Mucosa of descending colon (tissue), 3 donors: Measurements from ENCODE around the gene TET1. TPM values are rescaled to one million over a fixed set of nuclear protein-coding genes. Genes with fewer than 3 reads are reported as not detected.

Source experiments
- ATAC-seq: fragments of 200-7000 bp; cut with Tn5 transposase; one replicate; pipeline ENCODE4 v1.9.1; 2020; ENCODE audit warnings: mild to moderate bottlenecking, moderate library complexity
- DNase-seq, 3 donors: peaks; one replicate each; pipeline ENCODE4 v3.0.0-alpha.2; 2020
- H3K36me3 ChIP-seq: fragments of 200-600 bp; one replicate; pipeline ENCODE4 v1.8.0; 2021; ENCODE audit warnings: low read depth, mild to moderate bottlenecking
- H3K4me1 ChIP-seq: fragments of 200-600 bp; one replicate; pipeline ENCODE4 v1.8.0; 2021; ENCODE audit warnings: low read depth, mild to moderate bottlenecking
- H3K4me3 ChIP-seq: fragments of 200-600 bp; one replicate; pipeline ENCODE4 v1.8.0; 2021; ENCODE audit warnings: mild to moderate bottlenecking
- H3K9me3 ChIP-seq: fragments of 200-600 bp; one replicate; pipeline ENCODE4 v1.8.0; 2021; ENCODE audit warnings: mild to moderate bottlenecking
- intact Hi-C, 2 donors: fragments of 100-400 bp; cut with DNase I in 1 of 2; cut with micrococcal nuclease in 1 of 2; formaldehyde crosslinking; loops; one replicate each; pipeline versions ENCODE4 v1.11.0 to v1.11.1; 2022; cut with DNase I, micrococcal nuclease
- total RNA-seq, 3 donors: library from RNA; stranded (reverse); fragmentation: NEBNext Ultra II Directional in 2 of 3; extraction: Animal tissue kit (Norgen Biotek cat#: 25700) in 2 of 3; gene quantifications; one replicate each; pipeline versions ENCODE4 v1.2.1 to v1.2.4, GENCODE V29; 2021 to 2023
- TF ChIP-seq, protein P1 (sequence below): fragments of 200-600 bp; IDR thresholded peaks from one replicate; pipeline ENCODE4 v1.8.0; 2022; ENCODE audit warnings: antibody characterized with exemption, mild to moderate bottlenecking
- donor health status: DM: no; HTN: no; CAD: no; lungs with moderate emphysema.
- donor health status: DM: no; HTN: no; CAD: no.
- donor health status: DM: no; HTN: yes; CAD: no.

The TET1 gene
- total RNA-seq, 3 donors from 2014 or later = 1.0 to 5.7 (median 1.1) TPM

DNA sequence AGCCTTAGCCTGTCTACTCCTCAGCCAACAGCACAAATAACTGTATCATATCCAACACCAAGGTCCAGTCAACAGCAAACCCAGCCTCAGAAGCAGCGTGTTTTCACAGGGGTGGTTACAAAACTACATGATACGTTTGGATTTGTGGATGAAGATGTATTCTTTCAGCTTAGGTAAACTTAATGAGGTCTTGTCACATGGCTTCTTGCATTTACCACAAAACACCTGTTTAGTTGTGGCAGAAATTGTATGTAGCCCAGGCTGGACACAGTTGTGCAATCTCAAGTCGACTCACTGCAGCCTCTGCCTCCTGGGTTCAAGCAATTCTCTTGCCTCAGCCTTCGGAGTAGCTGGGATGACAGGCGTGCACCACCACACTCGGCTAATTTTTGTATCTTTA lies 182.3 kb downstream of the TET1 start:
- intact Hi-C loops = loop anchor here in 1 of 2 donors (10.0 kb wide), 1 partner anchor 232 kb away; no protein-coding TSS in a partner anchor
- H3K4me1 ChIP-seq = no peaks in the 10 kb centered on the region
- no peaks in the 10 kb centered on the region for H3K36me3 ChIP-seq
- H3K4me3 ChIP-seq = no peak overlapping the region
- no peaks in the 10 kb centered on the region for H3K9me3 ChIP-seq
- no peak for DNase-seq
- TF ChIP-seq, protein P1, sequence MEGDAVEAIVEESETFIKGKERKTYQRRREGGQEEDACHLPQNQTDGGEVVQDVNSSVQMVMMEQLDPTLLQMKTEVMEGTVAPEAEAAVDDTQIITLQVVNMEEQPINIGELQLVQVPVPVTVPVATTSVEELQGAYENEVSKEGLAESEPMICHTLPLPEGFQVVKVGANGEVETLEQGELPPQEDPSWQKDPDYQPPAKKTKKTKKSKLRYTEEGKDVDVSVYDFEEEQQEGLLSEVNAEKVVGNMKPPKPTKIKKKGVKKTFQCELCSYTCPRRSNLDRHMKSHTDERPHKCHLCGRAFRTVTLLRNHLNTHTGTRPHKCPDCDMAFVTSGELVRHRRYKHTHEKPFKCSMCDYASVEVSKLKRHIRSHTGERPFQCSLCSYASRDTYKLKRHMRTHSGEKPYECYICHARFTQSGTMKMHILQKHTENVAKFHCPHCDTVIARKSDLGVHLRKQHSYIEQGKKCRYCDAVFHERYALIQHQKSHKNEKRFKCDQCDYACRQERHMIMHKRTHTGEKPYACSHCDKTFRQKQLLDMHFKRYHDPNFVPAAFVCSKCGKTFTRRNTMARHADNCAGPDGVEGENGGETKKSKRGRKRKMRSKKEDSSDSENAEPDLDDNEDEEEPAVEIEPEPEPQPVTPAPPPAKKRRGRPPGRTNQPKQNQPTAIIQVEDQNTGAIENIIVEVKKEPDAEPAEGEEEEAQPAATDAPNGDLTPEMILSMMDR = no peak
- ATAC-seq = no peak

Other genes with a start within 250 kb of the TET1 start
- 100 to 1,000 TPM in 2 of 3 donors, 10 to 100 TPM in 1; 87.4 to 135 (median 102) TPM for gene HNRNPH3, start 228.3 kb upstream of the TET1 start, total RNA-seq
- 100 to 1,000 TPM in 1 of 3 donors, 10 to 100 TPM in 2; 40.3 to 115 (median 67.2) TPM for gene PBLD, start 227.4 kb upstream of the TET1 start, total RNA-seq
- gene RUFY2, start 153.1 kb upstream of the TET1 start, total RNA-seq = 10 to 100 TPM; 20.5 to 28.3 (median 26.1) TPM
- 1 to 10 TPM; 3.3 to 8.7 (median 5.2) TPM for gene DNA2, start 88.4 kb upstream of the TET1 start, total RNA-seq
- gene SLC25A16, start 32.8 kb upstream of the TET1 start, total RNA-seq = 10 to 100 TPM; 19.4 to 35.0 (median 23.3) TPM
- 10 to 100 TPM; 45.6 to 58.2 (median 49.1) TPM for gene CCAR1, start 160.9 kb downstream of the TET1 start, total RNA-seq